ENCODE results near the gene C2orf81. TPM values are rescaled to one million over a fixed set of nuclear protein-coding genes. Genes with fewer than 3 reads are reported as not detected.
A peak's percentile ranks its signal among the peaks of the same experiment; 100 is the strongest.
"Not testable (repeated sequence)": the region's sequence is repeated elsewhere in the genome, so short reads cannot be mapped to it uniquely, and the experiment has no call there.

Gene C2orf81
- 1.2 and 2.5 TPM in 2 replicates for polyA plus RNA-seq (2012; rRNA removed)
- polyA plus RNA-seq (2012; cell fraction: cytosol; rRNA removed), result 0.85 and 2.1 TPM in 2 replicates
- 3.4 and 4.9 TPM in 2 replicates for polyA plus RNA-seq (2012; cell fraction: nucleus; rRNA removed)

- H4K20me1 ChIP-seq (ENCODE audit: insufficient read depth), result no peaks in the 10 kb centered on the region
- WGBS (ENCODE audit: low lambda C conversion rate), result 1% methylated on average over 17 of the region's 57 CpGs
- H3K79me2 ChIP-seq (ENCODE audit: insufficient read depth), result no peaks in the 10 kb centered on the region
- no peaks in the 10 kb centered on the region for H3K9me3 ChIP-seq
- ChIA-PET CTCF (interaction anchor here (0.7 to 3.8 kb wide), 10 partner anchors 9 to 171 kb away, joined by 3 to 22 read pairs (median 4); partner anchors contain the start of gene INO80B), POLR2A (interaction anchor here (0.7 to 3.1 kb wide), 14 partner anchors 9 to 243 kb away, joined by 3 to 28 read pairs (median 4); partner anchors contain the start of genes CCDC142, DCTN1, INO80B and MOB1A)
- peak within 1 kb of the TSS; percentile 95 for H2AFZ ChIP-seq (ENCODE audit: low read depth)
- no peaks in the 10 kb centered on the region for H3K9me2 ChIP-seq
- H3K4me1 ChIP-seq (ENCODE audit: control insufficient read depth in 1 of 2, insufficient read depth in 2 of 2, low read depth in 1 of 2, low read length in 1 of 2), result peaks cover 0 to 16% of the 10 kb centered on the region in 2 experiments; a peak in 1 of 4 replicates
- H3K4me3 ChIP-seq (ENCODE audit: low read depth in 2 of 2, low read length in 1 of 2), result peak within 1 kb of the TSS; percentile 87
- TF ChIP-seq YY1 (IDR thresholded peaks at IDR 0.05; ENCODE audit: low read depth) (peak; percentile 70; the same call in 1 of the 2 replicates), FOXJ3 (CRISPR knock-in tag; IDR thresholded peaks at IDR 0.05) (0 out of 2 replicates have a peak, but pooled peaks have one; percentile 36), FOSL2 (IDR thresholded peaks at IDR 0.05; ENCODE audit: borderline replicate concordance, low read depth) (no peak), USF1 (IDR thresholded peaks at IDR 0.05; ENCODE audit: borderline replicate concordance, low read depth) (no peak), ELF1 (IDR thresholded peaks at IDR 0.05) (peak; percentile 30; the same call in 1 of the 2 replicates), TAF1 (IDR thresholded peaks at IDR 0.05; ENCODE audit: borderline replicate concordance, low read depth, low read length) (peak; percentile 76; the same call in 1 of the 2 replicates), ZBTB33 (IDR thresholded peaks at IDR 0.05; ENCODE audit: borderline replicate concordance, low read depth) (no peak), MXI1 (IDR thresholded peaks at IDR 0.05; ENCODE audit: low read depth, low read length) (peak; percentile 98), SIN3A (IDR thresholded peaks at IDR 0.05; ENCODE audit: borderline replicate concordance, low read depth, low read length) (peak; percentile 12), REST (IDR thresholded peaks at IDR 0.05; ENCODE audit: low read depth, low read length) (peak; percentile 8; the same call in 1 of the 2 replicates), POLR2AphosphoS5 (IDR thresholded peaks at IDR 0.05; ENCODE audit: low read depth, low read length) (peak; percentile 84), RXRA (IDR thresholded peaks at IDR 0.05; ENCODE audit: borderline replicate concordance, low read depth) (no peak), RFX5 (IDR thresholded peaks at IDR 0.05; ENCODE audit: low read length) (no peak), MAX (IDR thresholded peaks at IDR 0.05; ENCODE audit: low read depth) (peak; percentile 93), GABPA (IDR thresholded peaks at IDR 0.05; ENCODE audit: low read depth) (no peak), SMC3 (IDR thresholded peaks at IDR 0.05; ENCODE audit: low read depth, low read length) (no peak), RCOR1 (IDR thresholded peaks at IDR 0.05; ENCODE audit: low read length) (no peak; the same call in 1 of the 2 replicates)
- H3K27ac ChIP-seq (ENCODE audit: low read depth in 2 of 2, low read length in 1 of 2), result peak within 1 kb of the TSS; percentile 82 to 94
- peaks cover 6 to 10% of the 10 kb centered on the region in 2 experiments for H3K36me3 ChIP-seq (replicated peaks in 1 of 2; ENCODE audit: control insufficient read depth in 1 of 2, insufficient read depth in 2 of 2, low read length in 1 of 2)
- H3F3A ChIP-seq (replicated peaks; ENCODE audit: insufficient read depth), result peaks cover 4% of the 10 kb centered on the region
- peak; percentile 98 for DNase-seq
- no peaks in the 10 kb centered on the region for H3K27me3 ChIP-seq (ENCODE audit: insufficient read depth)
- peak within 1 kb of the TSS; percentile 75 for H3K4me2 ChIP-seq
- H3K9ac ChIP-seq, result peak within 1 kb of the TSS; percentile 81
These were observed at the start of gene C2orf81, which contains the start of gene WDR54 for GRCh38 chr2:74421221-74421870. TSS of gene C2orf81 (minus strand) at chr2:74421619. CDS start at chr2:74421560, 59 bp downstream. TSS of gene WDR54 (plus strand) at chr2:74421730. CDS start at chr2:74422154, 424 bp downstream.

GRCh38 chr2:74470742-74471141 lies 49.3 kb upstream of the C2orf81 start:
- H3K4me2 ChIP-seq; H3K4me1 ChIP-seq (ENCODE audit: control insufficient read depth in 1 of 2, insufficient read depth in 2 of 2, low read depth in 1 of 2, low read length in 1 of 2); H3K4me3 ChIP-seq (ENCODE audit: low read depth in 2 of 2, low read length in 1 of 2); H2AFZ ChIP-seq (ENCODE audit: low read depth); H3K9me3 ChIP-seq; DNase-seq; H3K27ac ChIP-seq (ENCODE audit: low read depth in 2 of 2, low read length in 1 of 2); H3K9ac ChIP-seq; H3K9me2 ChIP-seq; H3K27me3 ChIP-seq (ENCODE audit: insufficient read depth); H4K20me1 ChIP-seq (ENCODE audit: insufficient read depth): not testable (repeated sequence)
- ChIA-PET CTCF (interaction anchor here (1.0 to 2.6 kb wide), 2 partner anchors 12 to 61 kb away, joined by 4 to 20 read pairs; partner anchors contain the start of genes CCDC142 and TTC31), POLR2A (interaction anchor here (1.0 to 6.9 kb wide), 4 partner anchors 10 to 30 kb away, joined by 3 to 60 read pairs (median 10); partner anchors contain the start of genes CCDC142, INO80B and WBP1)
- 95% methylated on average over 12 of the region's 12 CpGs for WGBS (ENCODE audit: low lambda C conversion rate)
- Histone ChIP-seq H3K36me3 (replicated peaks in 1 of 2; ENCODE audit: control insufficient read depth in 1 of 2, insufficient read depth in 2 of 2, low read length in 1 of 2) (peaks cover 13 to 15% of the 10 kb centered on the region in 2 experiments), H3K79me2 (ENCODE audit: insufficient read depth) (peaks cover 26% of the 10 kb centered on the region; the same call in 1 of the 2 replicates), H3F3A (replicated peaks; ENCODE audit: insufficient read depth) (peaks cover 39% of the 10 kb centered on the region)
